Measurements from ENCODE around the gene JMJD7. TPM values are rescaled to one million over a fixed set of nuclear protein-coding genes. Genes with fewer than 3 reads are reported as not detected.

JMJD7 gene
- total RNA-seq, 2 experiments from 2014 or later: 35.6 to 38.4 TPM

DNA sequence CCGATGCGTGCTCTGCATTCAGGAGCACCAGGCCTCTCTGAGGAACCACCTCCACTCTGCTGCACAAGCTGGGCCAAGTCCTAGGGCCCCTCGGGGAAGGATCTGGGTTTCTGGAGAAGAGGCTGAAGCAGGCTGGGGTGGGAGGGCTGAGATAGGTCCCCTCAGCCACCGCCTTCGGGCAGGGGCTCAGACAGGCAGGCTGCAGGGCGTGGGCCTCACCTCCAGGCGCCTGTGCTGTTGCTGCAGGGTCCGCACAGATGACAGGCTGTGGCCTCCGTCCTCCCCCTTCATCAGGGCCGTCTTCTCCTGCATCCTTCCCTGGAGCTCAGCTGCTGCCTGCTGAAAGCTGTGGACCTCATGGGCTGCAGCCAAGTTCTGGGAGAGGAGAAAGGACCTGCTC, 25.9 kb downstream of the JMJD7 start:
- Histone ChIP-seq H3K27ac (ENCODE audit: low read depth in 1 of 2, low read length in 2 of 2) (no peak overlapping the region), H3K9me3 (ENCODE audit: control insufficient read depth in 1 of 2, insufficient read depth in 1 of 2, low read length in 2 of 2) (no peaks in the 10 kb centered on the region), H3K36me3 (ENCODE audit: insufficient read depth, low read length) (no peaks in the 10 kb centered on the region), H3K4me3 (ENCODE audit: low read length) (no peak overlapping the region), H3K27me3 (ENCODE audit: control insufficient read depth in 1 of 2, insufficient read depth in 2 of 2, low read length in 2 of 2) (no peaks in the 10 kb centered on the region), H3K4me1 (ENCODE audit: insufficient read depth, low read length) (peaks cover 5% of the 10 kb centered on the region)
- intact Hi-C loops (cut with DNase I, micrococcal nuclease): no loop called here
- ChIA-PET POLR2A (no interaction called here), CTCF (no interaction called here)
- Mint-ChIP-seq H3K9me3 (no peaks in the 10 kb centered on the region), H3K4me3 (no peak overlapping the region), H3K27me3 (no peaks in the 10 kb centered on the region), H3K27ac (no peak overlapping the region), H3K4me1 (ENCODE audit: low read depth) (no peaks in the 10 kb centered on the region), H3K36me3 (ENCODE audit: low read depth) (peaks cover 4% of the 10 kb centered on the region)
- no peak for DNase-seq
- TF ChIP-seq, protein P1, sequence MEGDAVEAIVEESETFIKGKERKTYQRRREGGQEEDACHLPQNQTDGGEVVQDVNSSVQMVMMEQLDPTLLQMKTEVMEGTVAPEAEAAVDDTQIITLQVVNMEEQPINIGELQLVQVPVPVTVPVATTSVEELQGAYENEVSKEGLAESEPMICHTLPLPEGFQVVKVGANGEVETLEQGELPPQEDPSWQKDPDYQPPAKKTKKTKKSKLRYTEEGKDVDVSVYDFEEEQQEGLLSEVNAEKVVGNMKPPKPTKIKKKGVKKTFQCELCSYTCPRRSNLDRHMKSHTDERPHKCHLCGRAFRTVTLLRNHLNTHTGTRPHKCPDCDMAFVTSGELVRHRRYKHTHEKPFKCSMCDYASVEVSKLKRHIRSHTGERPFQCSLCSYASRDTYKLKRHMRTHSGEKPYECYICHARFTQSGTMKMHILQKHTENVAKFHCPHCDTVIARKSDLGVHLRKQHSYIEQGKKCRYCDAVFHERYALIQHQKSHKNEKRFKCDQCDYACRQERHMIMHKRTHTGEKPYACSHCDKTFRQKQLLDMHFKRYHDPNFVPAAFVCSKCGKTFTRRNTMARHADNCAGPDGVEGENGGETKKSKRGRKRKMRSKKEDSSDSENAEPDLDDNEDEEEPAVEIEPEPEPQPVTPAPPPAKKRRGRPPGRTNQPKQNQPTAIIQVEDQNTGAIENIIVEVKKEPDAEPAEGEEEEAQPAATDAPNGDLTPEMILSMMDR (IDR thresholded peaks at IDR 0.05): no peak
- ATAC-seq (ENCODE audit: poor library complexity): no peak

DNA sequence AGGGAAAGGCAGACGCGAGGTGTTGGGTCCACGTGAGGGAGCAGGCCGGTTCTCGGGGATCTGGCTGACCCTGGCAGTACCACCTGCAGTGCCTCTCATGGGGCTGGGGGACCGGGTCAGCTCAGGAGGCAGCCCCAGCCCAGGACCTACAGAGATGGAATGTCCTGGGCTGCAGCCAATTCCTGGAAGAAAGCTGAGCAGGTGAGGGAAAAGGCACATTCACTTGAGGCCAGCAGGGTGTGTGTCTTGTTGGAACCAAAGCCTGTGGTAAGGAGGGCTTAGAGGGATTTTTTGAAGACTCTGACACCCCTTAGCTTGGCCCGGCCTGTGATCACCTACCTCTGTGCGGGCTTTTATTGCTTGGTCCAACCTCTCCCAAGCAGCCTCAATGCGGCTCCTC, 26.6 kb downstream of the JMJD7 start:
- DNase-seq: no peak
- intact Hi-C loops (cut with DNase I, micrococcal nuclease): no loop called here
- H3K36me3 Mint-ChIP-seq (ENCODE audit: low read depth): no peaks in the 10 kb centered on the region
- no peak overlapping the region for H3K4me3 ChIP-seq (ENCODE audit: low read length)
- ChIA-PET POLR2A (no interaction called here), CTCF (no interaction called here)
- no peaks in the 10 kb centered on the region for H3K27me3 ChIP-seq (ENCODE audit: control insufficient read depth in 1 of 2, insufficient read depth in 2 of 2, low read length in 2 of 2)
- H3K9me3 Mint-ChIP-seq: no peaks in the 10 kb centered on the region
- no peak for ATAC-seq (ENCODE audit: poor library complexity)
- H3K36me3 ChIP-seq (ENCODE audit: insufficient read depth, low read length): no peaks in the 10 kb centered on the region
- H3K27ac ChIP-seq (ENCODE audit: low read depth in 1 of 2, low read length in 2 of 2): no peak overlapping the region
- H3K27ac Mint-ChIP-seq: no peak overlapping the region
- no peaks in the 10 kb centered on the region for H3K27me3 Mint-ChIP-seq
- TF ChIP-seq, protein P1 (IDR thresholded peaks at IDR 0.05): no peak
- H3K9me3 ChIP-seq (ENCODE audit: control insufficient read depth in 1 of 2, insufficient read depth in 1 of 2, low read length in 2 of 2): no peaks in the 10 kb centered on the region
- H3K4me1 ChIP-seq (ENCODE audit: insufficient read depth, low read length): peaks cover 5% of the 10 kb centered on the region
- H3K4me1 Mint-ChIP-seq (ENCODE audit: low read depth): no peaks in the 10 kb centered on the region
- H3K4me3 Mint-ChIP-seq: no peak overlapping the region

DNA sequence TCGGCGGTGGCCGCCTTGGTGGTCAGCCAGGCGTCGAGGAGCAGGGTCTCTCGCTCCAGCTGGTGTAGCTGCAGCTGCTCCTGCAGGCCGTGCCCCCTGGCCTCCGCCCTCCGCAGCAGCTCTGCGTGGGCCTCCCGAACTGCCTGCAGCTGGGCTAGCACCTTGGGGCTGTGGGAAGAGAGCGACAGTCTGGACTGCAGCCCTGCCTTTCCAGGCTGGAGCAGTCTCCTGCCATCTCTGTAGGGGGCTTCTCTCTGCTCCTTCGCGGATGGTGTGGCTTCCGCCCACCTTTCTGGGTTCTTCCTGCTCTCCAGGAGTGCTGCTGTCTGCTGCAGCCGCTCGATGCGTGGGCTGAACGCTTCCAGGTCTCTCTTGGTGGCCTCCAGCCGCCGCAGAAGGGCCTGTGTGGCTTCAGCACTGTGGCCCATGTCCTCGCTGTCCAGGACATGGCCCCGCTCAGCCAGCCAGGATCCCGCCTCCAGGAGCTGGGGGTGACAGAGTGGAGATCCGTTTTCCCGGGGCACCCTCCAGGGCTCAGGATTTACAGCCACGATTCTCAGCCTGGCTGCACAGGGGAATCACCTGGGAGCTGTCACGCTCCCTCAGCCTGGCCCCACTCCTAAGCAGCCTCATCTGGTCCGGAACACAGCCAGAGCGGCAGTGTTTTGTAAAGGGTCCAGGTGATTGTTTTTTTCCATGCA, 27.5 kb downstream of the JMJD7 start:
- Mint-ChIP-seq H3K4me3 (no peak overlapping the region), H3K9me3 (no peaks in the 10 kb centered on the region), H3K36me3 (ENCODE audit: low read depth) (no peaks in the 10 kb centered on the region), H3K27me3 (no peaks in the 10 kb centered on the region), H3K4me1 (ENCODE audit: low read depth) (peaks cover 5% of the 10 kb centered on the region), H3K27ac (no peak overlapping the region)
- intact Hi-C loops (cut with DNase I, micrococcal nuclease): no loop called here
- H3K27ac ChIP-seq (ENCODE audit: low read depth in 1 of 2, low read length in 2 of 2): no peak overlapping the region
- no peaks in the 10 kb centered on the region for H3K9me3 ChIP-seq (ENCODE audit: control insufficient read depth in 1 of 2, insufficient read depth in 1 of 2, low read length in 2 of 2)
- H3K36me3 ChIP-seq (ENCODE audit: insufficient read depth, low read length): no peaks in the 10 kb centered on the region
- ChIA-PET CTCF (no interaction called here), POLR2A (no interaction called here)
- no peak for ATAC-seq (ENCODE audit: poor library complexity)
- H3K27me3 ChIP-seq (ENCODE audit: control insufficient read depth in 1 of 2, insufficient read depth in 2 of 2, low read length in 2 of 2): no peaks in the 10 kb centered on the region
- TF ChIP-seq, protein P1 (IDR thresholded peaks at IDR 0.05): no peak
- H3K4me3 ChIP-seq (ENCODE audit: low read length): no peak overlapping the region
- H3K4me1 ChIP-seq (ENCODE audit: insufficient read depth, low read length): peaks cover 12% of the 10 kb centered on the region
- DNase-seq: no peak

All from CD4-positive, alpha-beta T cell (primary cell).